Measurements from ENCODE around the gene PLPP1.

DNA sequence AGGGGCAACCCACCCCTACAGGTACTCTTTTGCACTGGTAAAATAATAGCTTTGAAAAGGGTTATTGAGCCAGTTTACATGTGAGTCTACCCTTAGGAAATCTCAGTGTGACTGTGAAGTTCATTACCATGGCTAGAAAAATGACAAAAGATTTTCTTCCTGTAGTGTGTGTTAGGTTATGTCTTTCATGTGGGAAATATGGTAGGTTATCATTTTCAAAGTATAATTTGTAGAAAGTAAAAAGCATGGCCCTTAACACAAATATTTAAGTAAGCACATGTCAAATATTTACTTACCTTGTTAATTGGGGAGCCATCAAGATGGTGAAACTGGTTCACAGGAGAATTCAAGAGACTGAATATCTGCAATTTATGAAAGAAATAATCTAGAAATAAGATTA lies 37.3 kb upstream of the PLPP1 start:
- TF ChIP-seq EZH2 (IDR thresholded peaks at IDR 0.05; ENCODE audit: borderline replicate concordance, insufficient read depth, low read depth, low read length, poor library complexity, severe bottlenecking) (no peak), CTCF (IDR thresholded peaks at IDR 0.05) (no peak)
